Activated naive CD8-positive, alpha-beta T cell treated with anti-CD3 and anti-CD28 coated beads, Interleukin-2, amount 50 U/mL, for 16 hours (primary cell): ENCODE results near the gene HCRTR1.

Experiments used
- DNase-seq: peaks from one replicate; pipeline ENCODE4 v3.0.0-alpha.2; 2020; ENCODE audit warnings: low read depth, low spot score

Gene HCRTR1

DNA sequence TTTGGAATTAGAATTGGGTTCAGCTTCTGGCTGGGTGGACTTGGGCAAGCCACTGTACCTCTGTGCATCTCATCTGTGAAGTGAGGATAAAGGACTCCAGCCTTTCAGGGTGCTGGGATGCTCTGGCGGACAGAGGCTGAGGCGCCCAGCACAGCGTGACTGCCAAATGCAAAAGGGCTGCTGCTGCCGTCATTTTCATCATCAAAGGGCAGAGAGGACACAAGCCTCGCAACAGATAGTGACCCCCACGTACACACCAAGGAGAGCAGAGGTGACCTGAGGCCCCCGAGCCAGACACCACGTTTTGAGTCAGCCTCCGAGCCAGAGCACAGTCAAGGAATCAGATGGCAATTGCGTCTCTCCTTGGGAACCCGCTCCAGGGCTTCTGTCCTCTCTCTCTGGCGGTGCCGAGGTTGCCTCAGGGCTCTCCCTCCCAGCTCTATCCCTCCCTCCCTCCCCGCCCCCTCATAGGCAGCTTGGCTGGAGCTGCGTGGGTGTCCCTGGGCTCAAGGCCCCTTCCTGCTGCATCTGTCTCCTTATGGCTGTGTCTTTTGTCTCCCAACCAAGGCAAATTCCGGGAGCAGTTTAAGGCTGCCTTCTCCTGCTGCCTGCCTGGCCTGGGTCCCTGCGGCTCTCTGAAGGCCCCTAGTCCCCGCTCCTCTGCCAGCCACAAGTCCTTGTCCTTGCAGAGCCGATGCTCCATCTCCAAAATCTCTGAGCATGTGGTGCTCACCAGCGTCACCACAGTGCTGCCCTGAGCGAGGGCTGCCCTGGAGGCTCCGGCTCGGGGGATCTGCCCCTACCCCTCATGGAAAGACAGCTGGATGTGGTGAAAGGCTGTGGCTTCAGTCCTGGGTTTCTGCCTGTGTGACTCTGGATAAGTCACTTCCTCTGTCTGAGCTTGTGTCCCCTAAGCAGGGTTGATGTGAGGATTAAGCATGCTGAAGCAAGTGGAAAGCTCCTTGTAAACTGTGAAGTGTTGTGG is 9.0 kb downstream of the HCRTR1 start:
- no peak for DNase-seq

DNA sequence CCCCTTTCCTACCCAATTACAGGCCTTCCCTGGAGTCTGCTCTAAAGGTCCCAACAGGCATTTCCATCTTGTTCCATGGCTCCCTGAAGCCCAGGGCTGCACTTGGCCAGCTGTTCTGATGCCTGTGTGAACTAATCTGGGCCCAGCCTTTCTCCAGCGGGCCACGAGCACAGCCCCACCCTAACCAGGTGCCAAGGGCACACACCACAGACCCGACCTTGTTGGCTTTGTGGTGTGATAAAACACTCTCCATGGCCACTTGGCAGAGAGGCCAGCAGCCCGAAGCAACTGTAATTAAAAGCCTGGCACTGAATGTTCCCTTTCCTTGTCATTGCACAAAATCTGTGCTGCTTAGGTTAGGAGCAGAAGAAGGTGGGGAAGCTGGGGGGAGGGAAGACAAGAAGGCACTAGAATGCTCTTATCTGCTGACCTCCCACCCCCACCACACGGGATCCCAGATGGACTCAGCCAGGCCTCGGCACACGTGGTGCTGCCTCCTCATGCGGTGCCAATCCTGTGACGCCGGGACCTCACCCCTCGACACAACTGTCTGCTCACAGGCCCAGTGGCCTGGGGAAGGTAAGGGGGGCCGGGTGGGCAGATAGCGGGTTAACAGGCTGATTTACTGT is 9.9 kb downstream of the HCRTR1 start:
- no peak for DNase-seq

DNA sequence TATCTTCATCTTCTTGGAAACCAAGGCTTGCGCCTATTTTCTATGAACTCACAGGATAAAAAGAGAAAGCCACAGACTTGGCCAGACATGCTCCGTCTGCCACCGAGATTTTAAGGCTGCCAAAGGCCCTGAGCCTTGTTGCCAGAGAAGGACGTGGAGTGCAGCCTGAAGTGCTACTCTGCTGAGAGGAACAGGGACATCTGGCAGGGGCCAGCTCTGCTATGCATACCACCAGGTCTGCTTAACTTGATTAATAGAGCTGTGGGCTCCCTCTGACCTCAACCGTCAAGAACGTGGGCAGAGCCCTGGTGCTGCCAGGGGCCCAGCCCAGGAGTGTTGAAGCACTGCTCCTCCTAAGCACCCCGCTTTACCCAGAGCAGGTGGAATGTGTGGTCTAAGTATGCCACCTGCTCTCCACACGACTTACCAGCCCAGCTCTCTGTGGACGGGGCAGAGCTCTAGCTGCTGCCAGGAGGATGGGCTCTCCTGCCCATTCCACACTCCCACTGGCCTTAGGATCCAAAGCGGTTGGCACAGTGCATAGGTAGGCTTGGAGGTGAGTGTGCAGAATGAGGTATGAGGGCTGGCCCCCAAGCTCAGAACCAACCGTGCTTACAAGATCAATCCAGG is 10.6 kb downstream of the HCRTR1 start:
- DNase-seq, result no peak

DNA sequence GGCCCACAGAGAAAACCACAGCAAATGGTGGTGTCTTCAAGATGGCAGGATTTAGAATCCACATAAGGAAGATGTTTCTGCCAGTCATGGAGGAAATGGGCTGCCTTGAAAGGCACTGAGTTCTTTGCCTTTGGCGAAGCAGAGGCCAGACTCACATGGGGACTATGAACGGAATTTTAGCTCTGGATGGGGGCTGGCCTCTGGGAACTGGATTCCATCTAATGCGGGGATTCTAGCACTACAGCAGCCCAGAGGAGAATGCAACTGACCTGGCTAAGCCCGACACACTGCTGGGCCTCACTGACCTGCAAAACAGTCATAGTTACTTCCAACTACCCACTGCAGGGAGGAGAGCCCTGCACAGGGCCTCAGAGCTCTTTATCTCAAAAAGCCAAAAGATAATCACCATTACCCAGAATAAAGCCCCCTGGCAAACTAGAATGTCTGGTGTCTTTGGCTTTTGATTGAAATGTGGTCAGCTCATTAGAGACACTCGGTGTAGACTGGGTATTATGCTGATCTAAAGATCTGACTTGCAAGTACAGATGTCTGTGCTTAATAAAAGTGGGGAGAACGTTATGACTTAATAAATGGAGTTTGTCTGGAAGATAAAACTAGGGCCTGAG is 11.6 kb downstream of the HCRTR1 start:
- DNase-seq, result no peak

DNA sequence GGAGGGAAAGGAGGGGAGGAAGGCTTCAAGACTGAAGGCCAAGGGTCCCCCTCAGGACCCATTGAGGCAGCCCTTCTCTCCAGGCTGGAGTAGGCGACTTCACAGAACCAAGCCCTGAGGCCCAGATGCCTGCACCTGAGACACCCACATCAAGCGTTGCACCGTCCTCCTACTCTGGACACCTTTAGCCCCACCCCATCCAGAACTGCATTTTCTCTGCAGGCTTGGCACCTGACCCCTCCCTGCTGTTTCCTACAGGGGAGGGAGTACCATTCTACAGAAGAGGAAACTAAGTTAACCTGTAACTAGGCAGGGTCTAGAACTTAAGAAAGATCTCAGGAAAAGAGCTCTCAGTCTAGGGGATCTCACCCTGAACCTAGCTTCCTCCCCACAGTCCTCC is 15.2 kb downstream of the HCRTR1 start:
- DNase-seq, result no peak

DNA sequence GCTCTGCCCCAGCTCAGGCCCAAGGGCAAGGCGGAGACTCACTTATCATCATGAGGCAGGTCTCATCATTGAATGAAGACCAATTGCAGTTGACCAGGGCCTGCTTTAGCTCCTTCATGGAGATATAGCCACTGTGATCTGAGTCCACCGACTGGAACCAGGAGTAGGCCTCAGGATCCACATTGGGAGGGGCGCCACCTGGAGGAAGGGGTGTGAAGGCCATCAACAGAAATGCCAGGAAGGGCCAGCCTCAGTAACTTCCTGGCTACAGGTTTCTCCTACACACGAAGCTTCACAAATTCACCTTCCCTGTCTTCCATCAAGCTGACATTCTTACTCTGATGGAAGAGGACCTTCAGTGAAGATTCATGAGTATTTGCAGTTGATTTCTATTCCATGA is 15.6 kb downstream of the HCRTR1 start:
- no peak for DNase-seq

DNA sequence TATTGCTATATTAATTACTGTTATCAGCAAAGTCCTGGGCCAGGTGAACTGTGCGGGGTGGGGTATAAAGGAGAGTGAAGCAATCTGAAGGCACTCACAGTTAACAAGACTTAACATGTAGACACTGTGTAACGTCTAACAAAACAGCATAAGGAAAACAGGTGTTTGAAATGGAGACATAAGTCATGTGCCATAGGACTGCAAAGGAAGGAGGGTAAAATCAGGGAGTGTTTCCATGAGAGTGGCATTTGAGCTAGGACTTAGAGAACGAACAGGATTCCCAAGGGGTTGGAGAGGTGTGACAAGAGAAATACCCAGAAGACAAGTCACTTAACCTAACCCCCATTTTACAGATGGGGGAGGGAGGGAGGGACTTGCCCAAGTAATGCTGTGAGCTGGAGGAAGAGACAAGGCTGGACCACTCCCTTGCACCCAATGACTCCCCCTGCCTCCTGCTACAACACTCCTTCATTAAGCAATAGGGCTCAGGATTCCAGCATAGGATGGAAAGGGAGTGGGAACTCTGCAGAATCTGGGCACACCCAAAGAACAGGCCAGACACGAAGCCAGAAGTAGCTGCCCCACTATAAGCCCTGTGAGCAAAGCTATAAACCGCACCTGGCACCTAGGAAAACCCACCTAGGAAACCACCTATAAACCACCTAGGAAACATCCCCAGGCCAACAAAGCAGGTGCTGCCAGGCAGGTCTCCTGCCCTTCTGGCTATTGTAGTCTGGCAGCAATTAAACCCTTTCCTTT is 20.6 kb downstream of the HCRTR1 start:
- no peak for DNase-seq

DNA sequence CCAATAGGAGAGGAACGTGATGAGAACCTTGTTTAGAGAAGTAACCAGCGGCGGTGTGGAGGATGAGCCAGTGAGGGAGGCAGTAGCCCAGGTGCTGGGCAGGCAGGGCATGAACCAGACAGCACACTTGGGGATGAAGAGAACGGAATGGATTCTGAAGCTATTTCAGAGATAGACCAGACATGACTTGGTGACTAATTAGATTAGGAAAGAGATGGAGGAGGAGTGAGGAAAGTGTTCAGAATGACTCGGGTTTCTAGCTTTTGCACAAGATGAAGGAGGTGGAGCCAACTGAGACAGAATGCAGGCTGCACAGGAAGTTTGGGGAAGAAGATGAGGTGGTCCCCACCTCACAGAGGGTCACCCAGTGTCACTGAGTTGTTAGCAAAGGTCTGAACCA is 22.1 kb downstream of the HCRTR1 start:
- DNase-seq, result no peak

DNA sequence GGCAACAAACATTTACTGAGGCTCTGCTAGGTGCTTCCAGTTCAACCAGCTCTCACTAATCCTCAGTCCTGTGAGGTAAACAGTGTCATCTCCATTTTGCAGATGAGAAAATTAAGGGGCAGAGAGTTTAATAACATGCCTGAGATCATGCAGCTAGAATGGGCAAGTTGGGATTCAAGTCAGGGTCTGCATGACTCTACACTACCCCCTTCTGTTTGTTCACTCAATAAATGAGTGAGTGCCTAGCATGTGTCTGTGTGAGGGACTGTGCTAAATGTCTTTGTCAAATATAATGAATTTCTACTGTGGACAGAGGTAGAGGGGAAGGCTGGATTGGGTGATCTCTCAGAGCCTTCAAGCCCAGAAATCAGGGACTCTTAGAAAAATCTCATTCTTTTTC is 22.7 kb downstream of the HCRTR1 start:
- DNase-seq, result no peak

DNA sequence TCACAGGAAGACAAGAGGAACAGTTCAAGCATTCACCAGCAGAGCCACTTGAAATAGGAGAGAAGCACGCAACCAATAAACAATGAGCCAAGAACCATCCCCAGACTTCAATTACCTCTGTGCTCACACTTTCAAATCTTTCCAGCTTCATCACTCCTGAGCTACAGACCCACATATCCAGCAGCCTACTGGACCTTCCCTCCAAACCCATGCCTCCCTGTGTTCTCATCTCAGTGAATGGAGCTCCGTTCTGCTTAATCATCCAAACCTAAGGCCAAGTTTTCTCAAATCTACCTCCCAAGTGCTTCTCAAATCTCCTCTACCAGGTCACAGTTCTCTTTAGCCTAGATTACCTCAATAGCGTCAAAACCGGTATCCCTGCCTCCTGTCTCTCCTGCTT is 23.5 kb downstream of the HCRTR1 start:
- no peak for DNase-seq

DNA sequence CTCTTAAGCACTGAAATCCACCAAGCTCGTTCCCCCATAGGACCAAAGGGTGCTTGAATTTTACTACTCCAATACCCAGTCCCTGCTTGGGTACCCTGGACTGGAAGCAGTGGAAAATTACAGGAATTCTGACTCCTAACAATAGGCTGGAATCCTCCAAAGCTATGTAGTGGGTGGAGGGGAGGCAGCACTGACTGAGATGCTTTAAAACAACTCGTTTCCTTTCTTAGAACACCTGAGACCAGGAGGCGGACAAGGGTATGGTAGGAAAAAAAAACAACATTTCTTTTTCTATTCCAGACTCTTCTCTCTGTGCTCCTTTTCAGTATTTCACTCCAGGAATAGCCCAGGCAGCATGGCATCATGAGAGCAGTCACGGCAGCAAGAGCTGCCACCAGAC is 24.9 kb downstream of the HCRTR1 start:
- no peak for DNase-seq

DNA sequence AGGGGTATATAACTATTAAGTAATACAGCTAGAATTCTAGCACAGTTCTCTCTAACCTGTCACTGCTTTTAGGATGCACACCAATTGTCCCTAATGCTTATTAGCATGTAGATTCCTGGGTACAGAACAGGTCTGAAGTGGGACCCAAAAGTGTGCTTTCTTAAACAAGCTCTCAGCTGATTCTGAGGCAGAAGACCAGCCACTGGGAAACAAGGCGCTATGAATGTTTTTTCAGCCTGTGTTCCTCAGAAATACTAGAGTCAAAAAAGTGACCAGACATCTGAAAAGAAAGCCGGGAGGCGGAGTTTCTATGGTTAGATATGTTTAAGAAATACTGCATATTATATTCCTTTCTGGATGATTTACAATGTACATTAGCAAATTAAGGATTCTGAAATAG is 25.4 kb downstream of the HCRTR1 start:
- no peak for DNase-seq

DNA sequence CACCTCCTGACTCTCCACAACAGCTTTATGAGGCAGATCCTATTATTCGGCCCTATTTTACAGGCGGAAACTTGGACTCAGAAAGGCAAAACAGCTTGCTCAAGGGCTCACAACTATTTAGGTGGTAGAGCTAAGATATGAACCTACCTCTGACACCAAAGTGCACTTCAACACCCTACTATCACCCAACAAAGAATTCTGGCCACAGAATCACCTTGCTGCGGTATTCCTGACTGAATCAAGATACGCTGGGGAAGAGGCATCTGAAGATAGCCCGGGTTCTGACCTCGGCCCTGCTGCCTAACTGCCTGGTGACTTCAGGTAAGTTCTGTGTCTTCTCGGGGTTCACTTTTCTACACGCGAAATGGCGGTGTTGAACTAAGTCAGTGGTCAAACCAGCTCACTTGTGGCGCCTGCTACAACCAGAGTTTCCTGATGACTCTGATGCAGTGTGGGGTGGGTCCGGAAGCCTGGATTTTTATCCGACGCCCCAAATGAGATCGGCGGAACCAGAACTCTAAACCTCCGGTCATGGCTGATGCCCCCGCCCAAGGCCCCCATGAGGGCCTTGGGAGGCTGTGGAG is 26.6 kb downstream of the HCRTR1 start:
- no peak for DNase-seq

DNA sequence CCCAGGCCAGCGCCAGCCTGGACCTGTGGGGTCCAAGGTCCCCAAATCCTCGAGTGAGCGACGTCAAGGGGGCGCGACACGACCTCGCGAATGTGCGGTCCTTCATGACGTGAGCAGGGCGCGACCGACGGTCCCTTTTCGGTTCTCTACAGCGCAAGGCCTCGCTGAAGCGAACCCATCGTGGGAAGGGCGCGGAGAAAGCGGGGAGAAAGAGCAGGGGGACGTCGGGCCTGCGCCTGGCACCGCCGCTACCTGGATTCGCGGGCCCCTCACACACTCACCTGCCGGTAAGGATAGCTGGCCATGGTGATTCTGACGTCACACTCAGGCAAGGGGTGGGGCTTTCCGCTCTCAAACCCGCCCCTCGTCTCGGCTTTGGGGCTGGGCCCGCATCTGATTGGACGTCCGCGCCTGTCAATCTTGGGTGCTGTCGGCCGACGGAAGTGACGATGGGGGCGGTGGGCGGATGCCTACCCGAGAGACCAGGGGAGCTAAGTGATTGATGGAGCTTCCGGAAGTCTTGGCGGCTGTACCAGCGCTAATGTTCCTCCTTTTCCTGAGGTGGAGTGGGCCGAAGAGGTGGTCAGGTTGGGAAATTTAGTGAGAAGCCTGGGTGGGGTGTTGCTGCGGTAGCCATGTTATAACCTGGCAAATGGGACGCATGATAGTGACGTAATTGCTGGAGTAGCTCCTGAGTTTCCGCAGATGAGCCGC is 27.2 kb downstream of the HCRTR1 start, which contains the start of gene PEF1:
TSS of gene PEF1 (minus strand) at position 317 of the 714 bp plus-strand sequence. CDS start at position 305, 12 bp downstream.
- DNase-seq, result peak; percentile 97

DNA sequence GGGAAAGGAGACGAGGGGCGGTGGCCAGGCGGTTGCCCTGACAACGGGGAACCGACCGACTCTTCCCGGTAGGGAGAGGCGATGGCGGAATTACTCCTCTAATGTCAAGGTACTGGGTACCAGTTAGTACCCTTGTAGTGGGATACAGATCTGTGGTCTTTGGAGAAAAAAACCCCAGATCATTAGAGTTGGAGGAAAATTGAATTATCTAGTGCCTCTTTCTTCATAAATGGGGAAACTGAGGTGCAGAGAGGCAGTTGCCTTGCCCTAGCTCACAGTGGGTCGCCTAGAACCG is 27.7 kb downstream of the HCRTR1 start:
- DNase-seq, result no peak

DNA sequence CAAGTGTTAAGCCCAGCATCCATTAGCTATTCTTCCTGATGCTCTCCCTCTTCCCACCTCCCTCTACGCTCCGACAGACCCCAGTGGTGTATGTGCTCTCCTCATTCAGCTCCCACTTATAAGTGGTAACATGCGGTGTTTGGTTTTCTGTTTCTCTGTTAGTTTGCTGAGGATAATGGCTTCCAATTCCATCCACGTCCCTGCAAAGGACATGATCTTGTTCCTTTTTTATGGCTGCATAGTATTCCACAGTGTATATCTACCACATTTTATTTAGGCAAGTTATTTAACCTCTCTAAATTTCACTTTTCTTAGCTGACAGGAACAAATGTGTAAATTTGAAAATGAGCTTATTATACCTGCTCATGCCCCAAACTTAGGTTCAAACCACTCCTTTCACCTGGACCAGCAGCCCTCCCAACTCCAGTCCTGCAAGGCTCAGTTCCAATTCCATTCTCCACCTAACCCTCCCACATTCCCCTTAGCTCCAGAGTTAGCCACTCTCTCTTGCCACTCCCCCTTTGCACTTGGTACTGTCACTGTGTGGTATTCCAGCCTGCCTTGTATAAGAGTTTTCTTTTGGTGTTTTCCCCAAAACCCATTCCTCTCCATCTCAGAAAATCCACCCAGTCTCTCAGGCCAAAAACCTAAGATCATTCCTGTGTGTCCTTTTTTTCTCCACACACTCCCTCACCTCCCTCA is 28.9 kb downstream of the HCRTR1 start:
- no peak for DNase-seq

DNA sequence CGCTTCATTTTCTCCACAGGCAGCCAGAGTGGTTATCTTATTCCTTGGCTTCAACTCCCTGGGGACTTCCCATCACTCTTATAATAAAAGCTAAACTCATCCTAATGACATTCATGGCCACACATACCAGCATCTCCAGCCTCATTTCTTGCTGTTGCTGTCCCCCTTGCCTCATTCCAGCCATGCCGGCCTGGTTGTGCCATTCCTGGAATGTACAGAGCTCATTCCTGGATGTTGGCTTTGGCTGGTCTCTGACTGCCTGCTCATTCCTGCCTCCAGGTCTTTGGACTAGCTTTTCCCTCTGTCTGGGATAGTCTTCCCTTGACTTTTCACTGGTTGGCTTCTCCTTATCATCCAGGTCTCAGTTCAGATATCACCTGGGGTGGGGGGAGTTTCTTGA is 29.6 kb downstream of the HCRTR1 start:
- no peak for DNase-seq

DNA sequence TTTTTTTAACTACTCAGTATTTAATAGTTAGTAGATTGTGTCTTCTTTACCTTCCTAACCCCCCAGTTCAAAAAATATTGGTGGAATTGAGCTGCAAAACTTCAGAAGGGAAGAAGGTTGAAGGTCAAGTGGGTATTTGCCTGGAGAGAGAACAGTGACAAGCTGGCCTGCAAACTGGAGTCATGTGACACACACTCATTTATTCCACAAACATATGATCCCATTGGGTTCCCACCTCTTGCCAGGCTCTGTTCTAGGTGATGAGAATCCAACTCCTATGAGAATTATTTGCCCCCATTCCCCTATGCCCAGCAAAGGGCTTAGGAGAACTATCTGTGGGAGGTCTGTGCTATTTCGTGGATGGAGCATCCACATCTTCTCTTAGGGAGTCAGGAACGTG is 30.7 kb downstream of the HCRTR1 start:
- no peak for DNase-seq

DNA sequence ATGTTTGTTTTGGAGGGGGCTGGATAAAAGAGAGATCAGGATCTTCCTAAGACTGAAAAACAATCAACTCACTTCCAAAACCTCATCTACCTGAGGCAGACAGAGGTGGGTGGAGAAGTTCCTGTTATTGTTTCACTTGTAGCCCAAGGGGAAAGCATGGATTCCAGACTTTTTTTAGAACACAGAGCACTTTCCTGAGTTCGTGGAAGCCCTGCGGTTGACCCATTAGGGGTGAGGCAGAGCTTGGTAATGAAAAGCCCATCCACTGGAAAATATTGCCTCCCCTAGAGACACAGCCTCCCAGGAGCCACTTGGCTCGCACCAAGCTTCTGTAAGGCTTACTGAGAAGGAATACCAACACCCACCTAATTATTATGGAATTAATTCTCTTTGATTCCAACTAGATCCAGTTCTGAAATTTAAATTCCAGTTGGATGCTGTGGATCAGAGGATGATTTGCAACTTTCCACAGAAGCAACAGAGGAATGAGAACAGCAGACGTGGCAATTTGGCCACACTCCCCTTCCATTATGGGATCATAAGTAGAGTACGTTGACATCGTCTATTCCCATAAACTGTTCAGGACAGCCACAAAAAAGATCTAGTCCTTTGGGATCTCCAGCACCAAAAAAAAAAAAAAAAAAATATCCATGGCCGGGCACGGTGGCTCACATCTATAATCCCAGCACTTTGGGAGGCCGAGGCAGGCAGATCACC is 31.3 kb downstream of the HCRTR1 start:
- DNase-seq, result no peak
